ENCODE results near the gene ADGRV1.

ADGRV1 gene

GRCh38 chr5:91142819-91143218 lies 584.2 kb downstream of the ADGRV1 start:
- in situ Hi-C loops (cut with MboI; ENCODE audit: low pct_unique_long_range_greater_than_20kb, low sequenced_read_pairs, unreplicated experiment), result no loop called here
- DNase-seq (ENCODE audit: low spot score), result no peak
- no peak for TF ChIP-seq CTCF (IDR thresholded peaks at IDR 0.05; ENCODE audit: extremely low read depth, insufficient read depth, missing control alignments)

GRCh38 chr5:91143840-91144239 lies 585.2 kb downstream of the ADGRV1 start:
- no peak for TF ChIP-seq CTCF (IDR thresholded peaks at IDR 0.05; ENCODE audit: extremely low read depth, insufficient read depth, missing control alignments)
- in situ Hi-C loops (cut with MboI; ENCODE audit: low pct_unique_long_range_greater_than_20kb, low sequenced_read_pairs, unreplicated experiment), result no loop called here

GRCh38 chr5:91144491-91145332 lies 586.1 kb downstream of the ADGRV1 start:
- in situ Hi-C loops (cut with MboI; ENCODE audit: low pct_unique_long_range_greater_than_20kb, low sequenced_read_pairs, unreplicated experiment), result no loop called here
- no peak for DNase-seq (ENCODE audit: low spot score)
- TF ChIP-seq CTCF (IDR thresholded peaks at IDR 0.05; ENCODE audit: extremely low read depth, insufficient read depth, missing control alignments), result no peak

More at GRCh38 chr5:91143840-91144239, 585.2 kb downstream of the ADGRV1 start:
- no peak for DNase-seq (ENCODE audit: low spot score)

GRCh38 chr5:91145333-91145620 lies 586.7 kb downstream of the ADGRV1 start:
- no peak for TF ChIP-seq CTCF (IDR thresholded peaks at IDR 0.05; ENCODE audit: extremely low read depth, insufficient read depth, missing control alignments)
- in situ Hi-C loops (cut with MboI; ENCODE audit: low pct_unique_long_range_greater_than_20kb, low sequenced_read_pairs, unreplicated experiment), result no loop called here
- DNase-seq (ENCODE audit: low spot score), result no peak

- no peak for TF ChIP-seq CTCF (IDR thresholded peaks at IDR 0.05; ENCODE audit: extremely low read depth, insufficient read depth, missing control alignments)
- DNase-seq (ENCODE audit: low spot score), result no peak
- in situ Hi-C loops (cut with MboI; ENCODE audit: low pct_unique_long_range_greater_than_20kb, low sequenced_read_pairs, unreplicated experiment), result no loop called here
Measured at GRCh38 chr5:91146230-91146629, 587.6 kb downstream of the ADGRV1 start.

GRCh38 chr5:91146905-91147600 lies 588.5 kb downstream of the ADGRV1 start:
- DNase-seq (ENCODE audit: low spot score), result no peak
- in situ Hi-C loops (cut with MboI; ENCODE audit: low pct_unique_long_range_greater_than_20kb, low sequenced_read_pairs, unreplicated experiment), result no loop called here
- TF ChIP-seq CTCF (IDR thresholded peaks at IDR 0.05; ENCODE audit: extremely low read depth, insufficient read depth, missing control alignments), result no peak
